NCI-H187 treated with DMSO at 0.1 percent for 48 hours (cell line): ENCODE data around the gene PKP1.
"Not testable (repeated sequence)": the region's sequence is repeated elsewhere in the genome, so short reads cannot be mapped to it uniquely, and the experiment has no call there.

Experiments
- DNase-seq: peaks from one replicate; lab custom pipeline; 2025; lab: John Stamatoyannopoulos, UW

The PKP1 gene

GRCh38 chr1:201282931-201283829 is at the start of gene PKP1:
TSS of gene PKP1 (plus strand) at chr1:201283506. CDS start at chr1:201283703, 197 bp downstream.
- DNase-seq = no peak

GRCh38 chr1:201239646-201240045 is 43.7 kb upstream of the PKP1 start:
- not testable (repeated sequence) for DNase-seq

GRCh38 chr1:201240171-201240570 is 43.1 kb upstream of the PKP1 start:
- DNase-seq = no peak

GRCh38 chr1:201241736-201242135 is 41.6 kb upstream of the PKP1 start:
- no peak for DNase-seq

GRCh38 chr1:201245082-201245481 is 38.2 kb upstream of the PKP1 start:
- no peak for DNase-seq

GRCh38 chr1:201248721-201249559 is 34.4 kb upstream of the PKP1 start:
- no peak for DNase-seq

- DNase-seq = no peak
Measured at GRCh38 chr1:201250326-201251011, 32.8 kb upstream of the PKP1 start.

- DNase-seq = no peak
Measured at GRCh38 chr1:201251411-201251810, 31.9 kb upstream of the PKP1 start.

- DNase-seq = no peak
Measured at GRCh38 chr1:201251851-201252430, 31.4 kb upstream of the PKP1 start.

- no peak for DNase-seq
Measured at GRCh38 chr1:201252944-201253371, 30.3 kb upstream of the PKP1 start.

GRCh38 chr1:201253411-201253810 is 29.9 kb upstream of the PKP1 start:
- DNase-seq = no peak

- no peak for DNase-seq
Measured at GRCh38 chr1:201253906-201254624, 29.2 kb upstream of the PKP1 start.

- DNase-seq = no peak
Measured at GRCh38 chr1:201254625-201255478, 28.5 kb upstream of the PKP1 start.

- DNase-seq = no peak
Measured at GRCh38 chr1:201255479-201256362, 27.6 kb upstream of the PKP1 start.

GRCh38 chr1:201258132-201258531 is 25.2 kb upstream of the PKP1 start:
- DNase-seq = not testable (repeated sequence)

GRCh38 chr1:201258763-201259230 is 24.5 kb upstream of the PKP1 start:
- DNase-seq = no peak

GRCh38 chr1:201259476-201260235 is 23.6 kb upstream of the PKP1 start:
- no peak for DNase-seq

- DNase-seq = no peak
Measured at GRCh38 chr1:201260236-201260590, 23.1 kb upstream of the PKP1 start.
